Kidney (tissue), 22 donors: ENCODE measurements around the gene DGKK. TPM values are rescaled to one million over a fixed set of nuclear protein-coding genes. Genes with fewer than 3 reads are reported as not detected.

Experiments
- DNase-seq, 5 donors: peaks; one replicate each; pipeline ENCODE4 v3.0.0-alpha.2; 2013 to 2020
- FAIRE-seq: peaks from 2 replicates; lab custom pipeline; 2012; peaks lifted over from hg19 to GRCh38; lab: Jason Lieb, UNC
- H3K27ac ChIP-seq, 2 donors: one replicate each; pipeline ENCODE4 v1.7.0; 2013; ENCODE audit warnings: low read depth in 2 of 2, low read length in 2 of 2, inconsistent platforms in 1 of 2
- H3K27me3 ChIP-seq: one replicate; pipeline ENCODE4 v1.7.1; 2013; ENCODE audit warnings: low read length, inconsistent platforms; ENCODE audit not compliant: control insufficient read depth, insufficient read depth
- H3K36me3 ChIP-seq, 3 donors: one replicate each; pipeline versions ENCODE4 v1.7.0 to v1.7.1; 2013; ENCODE audit warnings: low read length in 3 of 3, control low read depth in 1 of 3, inconsistent platforms in 1 of 3; ENCODE audit not compliant: insufficient read depth in 3 of 3, control insufficient read depth in 2 of 3
- H3K4me1 ChIP-seq, 3 donors: one replicate each; pipeline versions ENCODE4 v1.7.0 to v1.7.1; 2013; ENCODE audit warnings: low read length in 3 of 3, inconsistent platforms in 1 of 3, low read depth in 1 of 3; ENCODE audit not compliant: control insufficient read depth in 2 of 3, insufficient read depth in 2 of 3
- H3K4me3 ChIP-seq, 3 donors: one replicate each; pipeline versions ENCODE4 v1.7.0 to v1.8.1; 2013; ENCODE audit warnings: low read length in 3 of 3, control low read depth in 1 of 3, inconsistent platforms in 1 of 3
- H3K9ac ChIP-seq, 3 donors: one replicate each; pipeline versions ENCODE4 v1.7.0 to v1.7.1; 2013; ENCODE audit warnings: low read length in 3 of 3, control low read depth in 1 of 3, inconsistent platforms in 1 of 3
- H3K9me3 ChIP-seq, 3 donors: one replicate each; pipeline versions ENCODE4 v1.7.0 to v1.7.1; 2013; ENCODE audit warnings: low read length in 3 of 3, control low read depth in 1 of 3, inconsistent platforms in 1 of 3; ENCODE audit not compliant: control insufficient read depth in 2 of 3, insufficient read depth in 1 of 3
- intact Hi-C: fragments of 100-400 bp; cut with DNase I; formaldehyde crosslinking; loops from one replicate; pipeline ENCODE4 v1.11.1; 2022
- long read RNA-seq, 10 donors: library from polyadenylated mRNA in 1 of 10; unstranded in 1 of 10; transcript quantifications; one replicate each; pipeline ENCODE4 v2.0.0 and lab custom pipeline, GENCODE V29; 2021 to 2026
- polyA plus RNA-seq: library from polyadenylated mRNA; stranded (reverse); fragments of 350-450 nt; fragmentation: Illumina TruSeq; extraction: RNeasy Lipid Tissue Mini Kit (QIAGEN cat#74804); gene quantifications from one replicate; pipeline ENCODE4 v1.2.3, GENCODE V29; 2014; ENCODE audit warnings: low read depth, low replicate concordance; ENCODE audit not compliant: insufficient read depth
- total RNA-seq: library from RNA; stranded (reverse); fragmentation: NEBNext Ultra II Directional; extraction: Animal tissue kit (Norgen Biotek cat#: 25700); gene quantifications from one replicate; pipeline ENCODE4 v1.2.1, GENCODE V29; 2021
- TF ChIP-seq, protein P1 (sequence below): IDR thresholded peaks from 3 replicates; pipeline ENCODE4 v1.5.1; 2012; ENCODE audit warnings: mild to moderate bottlenecking, moderate library complexity, borderline replicate concordance; ENCODE audit not compliant: insufficient read depth; ENCODE audit errors: extremely low read depth
- donor health status: control.
- donor health status: control.
- donor health status: control.
- donor health status: control.
- donor health status: control.
- donor health status: DM: yes; HTN: yes; CAD: no.
- donor health status: Normal renal cell carcinoma (clear cell type).

The DGKK gene, protein sequence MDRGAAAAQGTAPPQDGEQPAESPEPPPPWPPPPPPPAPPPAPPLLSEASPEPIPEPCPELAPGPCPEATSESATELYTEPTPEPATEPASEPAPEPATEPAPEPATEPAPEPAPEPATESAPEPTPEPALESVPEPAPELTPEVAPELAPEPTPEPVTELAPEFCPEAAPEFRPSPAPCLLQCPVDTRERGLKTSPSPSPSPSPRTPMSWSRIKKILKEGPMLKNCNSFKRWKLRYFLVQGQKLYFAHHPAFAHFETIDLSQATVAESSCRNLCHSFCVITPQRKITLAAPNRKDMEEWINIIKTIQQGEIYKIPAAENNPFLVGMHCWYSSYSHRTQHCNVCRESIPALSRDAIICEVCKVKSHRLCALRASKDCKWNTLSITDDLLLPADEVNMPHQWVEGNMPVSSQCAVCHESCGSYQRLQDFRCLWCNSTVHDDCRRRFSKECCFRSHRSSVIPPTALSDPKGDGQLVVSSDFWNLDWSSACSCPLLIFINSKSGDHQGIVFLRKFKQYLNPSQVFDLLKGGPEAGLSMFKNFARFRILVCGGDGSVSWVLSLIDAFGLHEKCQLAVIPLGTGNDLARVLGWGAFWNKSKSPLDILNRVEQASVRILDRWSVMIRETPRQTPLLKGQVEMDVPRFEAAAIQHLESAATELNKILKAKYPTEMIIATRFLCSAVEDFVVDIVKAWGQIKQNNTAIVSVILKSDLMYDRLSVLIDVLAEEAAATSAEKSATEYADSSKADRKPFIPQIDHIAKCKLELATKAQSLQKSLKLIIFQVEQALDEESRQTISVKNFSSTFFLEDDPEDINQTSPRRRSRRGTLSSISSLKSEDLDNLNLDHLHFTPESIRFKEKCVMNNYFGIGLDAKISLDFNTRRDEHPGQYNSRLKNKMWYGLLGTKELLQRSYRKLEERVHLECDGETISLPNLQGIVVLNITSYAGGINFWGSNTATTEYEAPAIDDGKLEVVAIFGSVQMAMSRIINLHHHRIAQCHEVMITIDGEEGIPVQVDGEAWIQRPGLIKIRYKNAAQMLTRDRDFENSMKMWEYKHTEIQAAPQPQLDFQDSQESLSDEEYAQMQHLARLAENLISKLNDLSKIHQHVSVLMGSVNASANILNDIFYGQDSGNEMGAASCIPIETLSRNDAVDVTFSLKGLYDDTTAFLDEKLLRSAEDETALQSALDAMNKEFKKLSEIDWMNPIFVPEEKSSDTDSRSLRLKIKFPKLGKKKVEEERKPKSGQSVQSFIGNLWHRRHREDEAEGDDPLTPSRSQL
- total RNA-seq (not detected), polyA plus RNA-seq (0.04 TPM)
- long read RNA-seq, donor 1: 0 reads
- long read RNA-seq, donor 2: 0 reads
- long read RNA-seq, donor 3: 0 reads
- long read RNA-seq, donor 4: 0 reads
- long read RNA-seq, donor 5: 0 reads
- long read RNA-seq, donor 6: 0 reads
- long read RNA-seq, donor 7: 0 reads
- long read RNA-seq, donor 8: 0 reads
- long read RNA-seq, donor 9, full-length matches to known transcripts: 2 of 2 reads
- long read RNA-seq, donor 9, partial matches to known transcripts: 0 of 2 reads
- long read RNA-seq, donor 9, other reads (novel, unspliced or antisense): 0 of 2 reads
- long read RNA-seq, donor 10: 0 reads

- Histone ChIP-seq H3K4me3 (peak within 1 kb of the TSS in 1 of 3 donors; percentile 53), H3K9me3 (no peaks in the 10 kb centered on the region), H3K27ac (no peak within 1 kb of the TSS), H3K27me3 (peaks cover 30% of the 10 kb centered on the region), H3K4me1 (peaks cover 0 to 2% (median 0%) of the 10 kb centered on the region in 3 donors), H3K36me3 (no peaks in the 10 kb centered on the region), H3K9ac (no peak within 1 kb of the TSS)
- peak; percentile 66 to 92 (median 90) for DNase-seq
- intact Hi-C loops: no loop called here
- TF ChIP-seq, protein P1, sequence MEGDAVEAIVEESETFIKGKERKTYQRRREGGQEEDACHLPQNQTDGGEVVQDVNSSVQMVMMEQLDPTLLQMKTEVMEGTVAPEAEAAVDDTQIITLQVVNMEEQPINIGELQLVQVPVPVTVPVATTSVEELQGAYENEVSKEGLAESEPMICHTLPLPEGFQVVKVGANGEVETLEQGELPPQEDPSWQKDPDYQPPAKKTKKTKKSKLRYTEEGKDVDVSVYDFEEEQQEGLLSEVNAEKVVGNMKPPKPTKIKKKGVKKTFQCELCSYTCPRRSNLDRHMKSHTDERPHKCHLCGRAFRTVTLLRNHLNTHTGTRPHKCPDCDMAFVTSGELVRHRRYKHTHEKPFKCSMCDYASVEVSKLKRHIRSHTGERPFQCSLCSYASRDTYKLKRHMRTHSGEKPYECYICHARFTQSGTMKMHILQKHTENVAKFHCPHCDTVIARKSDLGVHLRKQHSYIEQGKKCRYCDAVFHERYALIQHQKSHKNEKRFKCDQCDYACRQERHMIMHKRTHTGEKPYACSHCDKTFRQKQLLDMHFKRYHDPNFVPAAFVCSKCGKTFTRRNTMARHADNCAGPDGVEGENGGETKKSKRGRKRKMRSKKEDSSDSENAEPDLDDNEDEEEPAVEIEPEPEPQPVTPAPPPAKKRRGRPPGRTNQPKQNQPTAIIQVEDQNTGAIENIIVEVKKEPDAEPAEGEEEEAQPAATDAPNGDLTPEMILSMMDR: no peak
- FAIRE-seq: no peak
Observed at GRCh38 chrX:50470103-50471031, at the start of gene DGKK. Gene DGKK, minus strand, starts transcription at chrX:50470825. Its CDS starts 147 bp downstream, at chrX:50470678.

DNA sequence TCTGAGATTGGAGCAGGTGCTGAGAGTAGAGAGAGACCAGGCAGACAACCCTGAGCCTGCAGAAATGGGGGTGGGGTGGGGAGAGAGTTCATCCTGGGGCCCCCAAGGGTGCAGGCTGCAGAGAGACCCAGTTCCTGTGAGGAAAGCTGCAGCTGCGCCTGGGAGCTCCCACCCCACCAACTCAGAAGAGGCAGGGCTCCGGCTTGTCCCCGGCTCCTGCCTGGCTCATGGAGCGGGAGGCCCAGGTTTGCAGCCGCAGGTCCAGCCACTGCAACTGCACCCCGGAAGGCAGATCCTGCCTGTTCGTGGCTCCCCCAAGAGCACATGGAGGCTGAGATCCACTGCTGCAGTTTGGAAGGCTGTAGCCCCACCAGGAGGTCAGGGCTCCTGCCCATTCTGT, 44.2 kb upstream of the DGKK start:
- Histone ChIP-seq H3K36me3 (no peaks in the 10 kb centered on the region), H3K4me3 (no peak overlapping the region), H3K4me1 (no peaks in the 10 kb centered on the region), H3K27me3 (no peaks in the 10 kb centered on the region), H3K27ac (no peak overlapping the region), H3K9me3 (no peaks in the 10 kb centered on the region), H3K9ac (no peak overlapping the region)
- intact Hi-C loops: no loop called here
- no peak for FAIRE-seq
- no peak for DNase-seq
- TF ChIP-seq, protein P1: no peak
